Measurements from ENCODE around the gene PRR5L.

Gene PRR5L

DNA sequence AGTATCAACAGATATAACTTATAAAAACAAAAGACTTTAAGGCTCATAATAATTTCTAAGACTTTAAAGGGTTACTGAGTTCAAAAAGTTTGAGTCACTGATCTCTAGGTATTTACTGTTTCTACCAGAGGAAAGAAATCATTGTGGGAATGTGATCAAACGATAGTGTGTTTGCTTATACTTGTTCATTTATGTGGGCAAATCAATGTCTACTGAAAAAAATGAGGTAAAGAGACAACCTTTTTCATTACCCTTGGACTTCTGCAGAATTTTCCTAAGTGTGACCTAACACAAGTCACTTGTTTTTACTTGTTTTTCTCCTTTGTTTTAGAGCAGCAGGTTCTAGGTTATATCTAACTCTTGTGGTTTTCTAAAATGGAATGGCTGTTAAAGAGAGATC lies 65.4 kb downstream of the PRR5L start:
- no peak for DNase-seq

DNA sequence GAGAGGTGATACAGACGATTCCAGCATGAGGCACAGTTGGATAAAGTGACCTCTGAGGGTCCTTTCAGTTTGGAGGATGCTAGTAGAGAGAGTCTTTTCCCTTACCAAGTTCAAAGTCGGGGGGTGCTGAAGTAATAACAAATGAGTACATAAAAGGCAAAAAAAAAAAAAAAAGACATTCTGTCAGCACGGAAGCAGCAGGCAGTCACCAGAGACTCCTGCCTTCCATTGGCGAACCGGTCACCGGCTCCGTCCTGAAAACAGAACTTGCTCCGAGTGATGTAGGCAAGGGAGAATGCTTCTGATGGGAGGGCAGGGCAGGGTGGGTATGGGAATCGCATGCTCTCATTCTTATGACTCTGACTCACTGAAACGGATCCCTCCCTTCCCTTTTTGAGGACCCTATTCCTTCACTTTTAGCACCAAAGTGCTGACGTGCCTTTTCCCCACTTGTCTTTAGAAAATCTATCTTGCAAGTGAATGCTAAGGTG lies 65.9 kb downstream of the PRR5L start:
- DNase-seq = no peak

DNA sequence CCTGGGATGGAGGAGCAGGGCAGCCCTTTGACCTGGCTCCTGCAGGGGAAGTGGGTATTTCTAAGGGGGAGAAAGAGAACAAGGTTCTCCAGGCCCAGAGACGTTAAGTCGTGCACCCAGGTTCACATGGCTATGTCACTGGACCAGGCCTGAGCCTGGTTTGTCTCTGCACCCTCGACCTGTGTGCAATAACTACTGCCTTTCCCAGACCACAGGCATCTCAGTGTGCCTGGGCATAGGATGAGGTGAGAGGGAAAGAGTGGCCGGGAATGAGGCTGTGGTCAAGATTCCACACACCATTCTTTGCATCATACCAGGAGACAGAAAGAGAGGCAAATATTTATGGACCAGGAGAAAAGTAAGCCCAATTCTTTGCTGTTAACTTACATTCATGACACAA lies 66.8 kb downstream of the PRR5L start:
- no peak for DNase-seq

DNA sequence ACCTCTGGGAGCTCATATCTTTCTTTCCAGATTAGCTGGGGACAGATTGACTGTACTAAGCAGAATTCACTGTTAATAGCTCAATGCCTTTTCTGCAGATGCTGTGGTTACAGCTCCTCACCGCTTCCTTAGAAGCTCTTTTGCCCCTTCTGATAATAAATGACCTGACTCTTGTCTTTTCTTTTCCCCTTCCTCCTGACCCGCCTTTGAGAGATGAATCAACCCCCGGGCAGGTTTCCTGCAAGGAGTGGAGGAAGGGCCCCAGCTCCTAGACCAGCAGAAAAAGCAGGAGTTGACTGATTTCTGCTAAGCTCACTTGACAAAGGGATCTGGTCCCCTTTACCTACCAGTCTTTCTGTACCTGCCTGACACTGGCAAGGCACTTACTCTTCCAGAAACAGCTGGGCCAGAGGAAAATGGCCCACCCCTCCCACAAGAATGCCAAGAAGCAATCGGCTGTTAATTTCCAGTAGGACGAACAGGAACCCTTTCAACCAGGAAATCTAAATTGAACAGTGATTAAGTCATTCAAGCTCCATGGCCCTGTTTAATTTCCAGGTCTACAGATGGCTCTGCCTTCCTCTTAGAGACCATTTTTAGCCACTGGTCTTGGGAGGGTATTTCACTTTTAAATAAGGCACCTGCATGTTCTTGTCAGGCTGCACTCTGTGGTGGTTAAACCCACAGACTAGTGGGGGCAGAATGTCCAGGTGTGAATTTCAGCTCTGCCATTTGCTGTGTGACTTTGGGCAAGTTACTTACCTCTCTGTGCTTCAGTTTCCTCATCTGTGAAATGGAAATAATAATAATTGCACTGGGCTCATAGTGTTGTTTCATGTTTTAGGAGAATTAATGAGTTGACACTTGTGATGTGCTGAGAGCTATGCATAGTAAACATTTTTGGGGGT lies 67.5 kb downstream of the PRR5L start:
- no peak for DNase-seq

DNA sequence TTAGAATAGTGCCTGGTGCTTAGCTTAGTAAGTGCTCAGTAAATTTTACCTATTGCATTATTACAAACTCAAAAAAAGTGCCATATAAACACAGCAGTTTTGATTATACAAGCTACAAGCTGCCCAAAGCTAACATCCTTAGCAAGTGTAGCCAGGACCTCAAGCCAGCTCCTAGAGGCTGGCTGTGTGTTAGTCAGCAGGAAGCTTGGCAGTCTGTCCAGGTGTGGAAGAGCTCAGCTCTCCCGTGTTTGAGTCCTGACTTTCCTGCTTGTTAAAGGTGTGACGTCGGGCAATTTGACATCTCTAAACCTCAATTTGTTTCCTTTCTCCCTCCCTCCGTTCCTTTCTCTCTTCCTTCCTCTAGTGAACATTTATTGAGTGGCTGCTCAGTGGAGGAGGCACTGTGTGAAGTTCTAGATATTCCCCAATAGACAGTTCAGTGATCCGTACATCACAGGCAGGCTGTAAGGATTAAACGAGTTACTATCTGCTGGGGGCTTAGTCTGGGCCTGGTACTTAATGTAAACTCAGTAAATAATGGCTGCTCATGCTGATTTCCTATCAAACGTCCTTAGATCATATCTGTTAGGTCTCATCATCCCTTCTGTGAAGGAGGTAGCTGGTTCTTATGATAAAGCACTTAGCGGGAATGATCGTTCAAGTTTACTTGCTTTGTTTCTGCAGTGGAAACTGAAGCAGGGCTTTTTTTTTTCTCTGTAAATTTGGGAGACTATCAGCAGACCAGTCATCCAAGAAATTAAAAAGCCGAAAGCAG lies 68.7 kb downstream of the PRR5L start:
- DNase-seq = no peak

DNA sequence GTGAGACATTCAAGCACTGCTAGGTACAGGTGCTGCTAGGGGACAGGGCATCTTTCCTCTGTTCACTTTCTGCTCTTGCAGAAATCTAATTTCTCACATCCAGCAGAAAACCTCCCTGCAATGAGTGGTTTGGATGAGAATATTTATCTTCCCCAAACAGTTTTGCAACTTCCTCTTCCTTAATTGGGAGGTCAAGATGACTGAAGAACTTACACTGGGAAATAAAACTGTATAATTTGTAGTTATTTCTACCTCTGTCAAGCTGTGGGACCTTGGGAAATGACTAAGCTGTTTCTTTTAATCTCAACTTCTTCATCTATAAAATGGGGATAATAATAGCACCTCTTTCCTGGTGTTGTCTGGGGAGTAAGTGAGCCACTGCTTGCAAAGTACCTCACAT lies 69.8 kb downstream of the PRR5L start:
- DNase-seq = no peak

DNA sequence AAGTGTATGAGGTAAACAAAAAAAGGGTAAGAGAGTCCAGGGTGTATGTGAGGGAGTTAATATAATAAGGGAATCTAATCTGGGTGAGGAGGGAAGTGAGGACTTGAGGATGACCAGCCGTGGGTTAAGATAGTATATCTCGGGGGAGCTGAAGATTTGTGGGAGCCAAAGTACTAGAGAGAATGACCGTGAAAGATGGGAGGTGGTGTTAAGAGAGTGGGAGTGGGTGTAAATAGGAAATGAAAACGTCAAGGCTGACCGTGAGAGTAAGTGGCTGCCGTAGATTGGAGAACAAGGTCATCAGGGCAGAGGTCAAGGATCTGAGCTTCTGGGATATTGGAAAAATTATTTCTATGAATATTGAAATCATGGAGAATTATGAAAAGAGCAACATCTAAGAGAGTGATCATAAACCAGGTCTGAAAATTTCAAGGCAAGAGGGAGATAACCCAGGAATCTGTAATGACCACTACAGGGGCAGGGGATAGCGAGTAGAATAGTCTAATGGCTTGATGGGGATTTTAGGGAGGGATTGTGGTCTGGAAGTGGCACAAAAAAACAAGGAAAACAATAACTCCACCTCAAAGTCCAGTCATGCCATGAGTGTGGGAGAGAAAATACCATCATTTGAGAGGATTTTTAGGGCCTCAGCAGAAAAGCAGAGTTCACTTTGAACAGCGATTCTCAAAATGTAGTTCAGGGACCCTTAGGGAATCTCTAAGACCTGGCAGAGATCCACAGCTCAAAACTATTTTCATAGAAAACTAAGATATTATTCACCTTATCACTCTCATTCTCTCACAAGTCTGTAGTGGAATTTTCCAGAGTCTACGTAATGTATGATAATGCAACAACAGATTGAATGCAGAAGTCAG lies 72.0 kb downstream of the PRR5L start:
- no peak for DNase-seq

DNA sequence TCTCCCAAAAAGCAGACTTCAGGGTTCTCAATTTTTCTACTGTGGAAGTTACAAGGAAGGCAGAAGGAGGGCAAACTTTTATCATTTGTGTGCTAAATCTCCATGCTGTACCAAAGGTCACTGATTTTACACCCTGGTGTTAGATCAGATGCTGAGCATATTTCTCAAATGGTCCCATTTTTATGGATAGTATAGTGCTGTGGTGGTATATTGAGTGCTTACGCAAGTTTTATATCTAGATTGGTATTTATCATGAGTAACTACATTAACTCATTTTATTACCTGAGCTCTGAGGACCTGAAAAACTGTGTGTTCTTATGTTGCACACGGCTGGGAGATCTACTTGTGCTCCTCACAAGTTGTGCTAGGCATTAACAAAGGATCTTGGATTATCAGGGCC lies 75.1 kb downstream of the PRR5L start:
- DNase-seq = no peak

DNA sequence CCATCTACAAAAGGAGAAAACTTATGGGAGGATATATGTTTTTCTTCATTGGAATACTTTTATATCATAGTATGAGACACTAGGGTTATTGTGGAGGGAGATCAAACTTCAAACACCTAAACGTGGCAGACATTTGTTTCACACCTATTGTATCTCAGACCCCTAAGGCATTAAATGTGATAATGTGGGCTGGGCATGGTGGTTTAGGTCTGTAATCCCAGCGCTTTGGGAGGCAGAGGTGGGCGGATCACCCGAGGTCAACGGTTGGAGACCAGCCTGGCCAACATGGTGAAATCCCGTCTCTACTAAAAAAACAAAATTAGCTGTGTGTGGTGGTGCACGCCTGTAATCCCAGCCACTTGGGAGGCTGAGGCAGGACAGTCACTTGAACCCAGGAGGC lies 75.5 kb downstream of the PRR5L start:
- DNase-seq = no peak

DNA sequence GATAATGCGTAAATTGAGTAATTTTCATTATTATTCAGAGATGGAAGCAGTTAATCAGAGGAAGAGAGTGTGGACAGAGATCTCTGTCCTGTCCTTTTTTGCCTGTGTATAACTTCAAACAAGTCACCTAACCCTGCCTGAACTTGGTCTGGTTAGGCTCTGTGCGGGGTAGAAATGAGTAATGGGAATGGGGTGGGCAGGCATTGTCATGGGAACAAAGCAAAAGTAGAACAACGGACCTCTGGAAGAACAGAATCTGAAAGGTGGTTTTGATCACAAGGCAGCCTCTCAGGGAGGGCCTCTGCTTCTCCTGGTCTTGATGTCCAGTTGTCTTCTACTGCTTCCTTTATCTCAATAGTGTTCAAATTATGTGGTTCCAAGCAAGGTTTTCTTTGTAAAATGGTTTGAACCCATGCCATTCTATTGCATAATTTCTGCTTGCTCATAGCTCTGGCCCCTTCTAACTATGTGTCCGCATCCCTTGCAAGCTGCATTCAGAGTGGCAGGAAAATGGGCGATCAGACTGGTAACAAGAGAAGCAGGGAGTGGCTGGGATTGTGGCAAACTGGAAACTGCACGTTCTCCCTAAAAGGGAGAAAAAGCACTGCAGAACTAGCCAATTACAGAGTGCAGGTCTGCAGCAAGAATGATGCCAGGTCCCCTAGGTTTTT lies 76.1 kb downstream of the PRR5L start:
- DNase-seq = no peak

DNA sequence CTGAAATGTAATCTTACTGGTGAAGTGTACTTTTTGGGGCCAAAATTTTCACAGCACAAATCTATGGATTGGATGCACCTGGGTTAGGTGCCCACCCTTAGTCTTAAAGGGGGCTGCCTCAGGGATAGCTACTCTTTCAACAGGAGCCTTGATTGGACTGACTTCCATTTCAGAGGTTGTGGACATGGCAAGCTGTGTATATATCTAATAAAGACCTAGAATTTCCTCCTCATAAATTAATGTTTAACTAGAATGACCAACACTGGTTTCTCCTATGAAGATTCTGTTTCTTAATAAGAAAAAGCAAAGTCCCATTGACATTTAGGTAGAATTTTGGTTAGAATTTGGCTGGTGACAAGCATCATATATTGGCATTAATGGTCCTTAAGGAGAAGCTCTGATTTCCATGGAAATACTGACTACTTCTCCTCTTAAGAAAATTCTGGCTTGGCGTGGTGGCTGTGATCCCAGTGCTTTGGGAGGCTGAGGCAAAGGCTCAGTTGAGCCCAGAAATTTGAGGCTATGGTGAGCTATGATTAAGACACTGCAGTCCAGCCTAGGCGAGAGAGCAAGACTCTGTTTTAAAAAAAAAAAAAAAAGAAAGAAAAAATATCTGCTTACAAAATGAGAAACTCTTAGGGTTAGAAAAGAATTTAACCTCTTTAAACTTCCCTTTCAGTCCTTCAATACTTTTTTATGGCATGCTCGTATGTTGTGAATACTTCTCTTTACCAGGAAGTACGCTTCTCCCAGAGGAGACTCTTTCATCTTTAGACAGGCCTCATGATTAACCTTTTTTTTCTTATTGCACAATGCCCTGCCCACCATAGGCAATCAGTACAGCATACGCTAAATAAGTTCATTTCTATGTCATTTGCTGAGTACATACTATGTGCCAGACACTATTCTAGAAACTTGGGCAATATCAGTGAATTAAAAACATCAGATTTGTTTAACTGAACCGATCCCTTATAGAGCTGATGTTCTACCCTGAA lies 77.2 kb downstream of the PRR5L start:
- DNase-seq = no peak

DNA sequence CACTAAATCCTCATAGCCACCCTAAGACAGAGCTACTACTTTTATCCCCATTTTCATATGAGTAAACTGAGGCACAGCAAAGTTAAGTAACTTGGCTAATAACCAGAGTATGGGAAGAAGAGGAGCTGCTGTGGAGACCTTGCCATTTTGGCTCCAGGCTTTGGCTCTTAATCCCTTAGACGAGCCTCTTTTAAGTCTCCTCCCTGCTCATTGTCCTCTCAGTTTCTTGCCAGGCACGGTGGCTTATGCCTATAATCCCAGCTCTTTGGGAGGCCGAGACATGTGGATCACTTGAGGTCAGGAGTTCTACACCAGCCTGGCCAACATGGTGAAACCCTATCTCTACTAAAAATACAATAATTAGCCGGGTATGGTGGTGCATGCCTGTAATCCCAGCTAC lies 78.6 kb downstream of the PRR5L start:
- no peak for DNase-seq

DNA sequence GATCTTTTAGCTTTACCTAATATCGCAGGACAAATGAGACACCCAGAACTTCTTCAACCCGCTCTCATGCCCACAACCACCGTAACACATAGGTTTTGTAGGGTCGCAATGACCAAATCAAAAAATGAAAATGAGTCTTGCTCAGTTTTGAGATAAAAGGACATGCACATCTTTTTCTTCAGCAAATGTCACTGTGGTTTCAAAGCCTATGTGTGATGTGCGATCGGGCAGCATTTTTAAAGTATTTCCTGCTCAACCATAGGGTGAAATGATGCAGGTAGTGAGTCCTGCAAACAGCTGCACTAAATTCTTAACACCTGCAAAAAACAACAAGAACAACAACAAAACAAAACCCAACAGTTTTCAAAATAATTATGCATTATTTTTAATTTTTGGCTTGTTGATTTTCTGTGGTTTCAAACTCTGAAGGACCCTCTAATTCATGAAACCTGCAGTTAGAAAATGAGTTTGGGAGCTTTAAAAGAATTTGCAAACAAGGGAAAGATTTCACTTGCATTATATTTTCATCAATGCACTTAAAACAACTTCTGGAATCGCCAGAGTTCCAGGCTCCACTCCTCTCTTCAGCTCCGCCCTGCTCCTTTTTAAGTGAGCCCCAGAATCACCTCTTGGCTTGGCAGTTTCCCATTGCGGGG lies 79.4 kb downstream of the PRR5L start:
- no peak for DNase-seq

DNA sequence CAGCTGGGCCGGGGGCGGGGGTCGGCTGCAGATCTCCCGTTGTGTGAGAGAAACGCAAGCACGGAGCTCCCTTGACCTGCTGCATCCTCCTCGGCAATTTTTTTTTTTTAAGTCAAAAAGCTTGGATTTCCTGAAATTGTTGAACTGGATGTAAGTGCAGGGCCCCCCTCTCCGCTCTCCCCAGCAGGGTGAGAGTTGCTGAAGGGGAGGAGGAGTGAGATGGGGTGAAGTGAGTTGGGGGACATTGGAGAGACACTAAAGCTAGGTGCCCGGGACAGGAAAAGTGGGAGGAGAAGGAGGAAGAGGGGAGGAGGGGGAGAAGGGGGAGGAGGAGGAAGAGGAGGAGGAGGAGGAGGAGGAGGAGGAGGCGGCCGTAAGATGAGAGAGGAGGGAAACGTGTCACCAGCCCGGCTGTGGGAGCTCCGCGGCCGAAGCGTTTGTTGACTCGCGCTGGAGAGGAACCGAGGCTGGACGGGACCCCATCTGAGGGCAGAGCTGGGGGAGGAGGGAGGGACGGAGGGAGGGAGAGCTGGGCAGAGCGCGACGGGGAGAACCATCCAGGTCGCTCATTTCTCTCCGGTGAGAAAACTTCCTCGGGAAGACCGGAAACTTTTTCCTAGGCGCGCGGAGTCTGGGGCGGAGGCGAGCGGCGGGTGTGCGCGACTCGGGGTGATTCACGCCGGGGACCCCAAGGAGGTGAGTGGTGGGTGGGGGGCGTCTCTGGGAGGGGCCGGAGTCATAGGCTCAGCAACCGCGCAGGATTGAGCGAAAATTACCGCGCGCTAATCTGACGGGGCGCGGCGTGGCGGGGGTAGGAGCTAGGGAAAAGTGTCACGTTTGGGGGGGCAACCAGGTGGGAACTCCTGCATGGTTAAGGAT lies 80.2 kb downstream of the PRR5L start:
- no peak for DNase-seq

DNA sequence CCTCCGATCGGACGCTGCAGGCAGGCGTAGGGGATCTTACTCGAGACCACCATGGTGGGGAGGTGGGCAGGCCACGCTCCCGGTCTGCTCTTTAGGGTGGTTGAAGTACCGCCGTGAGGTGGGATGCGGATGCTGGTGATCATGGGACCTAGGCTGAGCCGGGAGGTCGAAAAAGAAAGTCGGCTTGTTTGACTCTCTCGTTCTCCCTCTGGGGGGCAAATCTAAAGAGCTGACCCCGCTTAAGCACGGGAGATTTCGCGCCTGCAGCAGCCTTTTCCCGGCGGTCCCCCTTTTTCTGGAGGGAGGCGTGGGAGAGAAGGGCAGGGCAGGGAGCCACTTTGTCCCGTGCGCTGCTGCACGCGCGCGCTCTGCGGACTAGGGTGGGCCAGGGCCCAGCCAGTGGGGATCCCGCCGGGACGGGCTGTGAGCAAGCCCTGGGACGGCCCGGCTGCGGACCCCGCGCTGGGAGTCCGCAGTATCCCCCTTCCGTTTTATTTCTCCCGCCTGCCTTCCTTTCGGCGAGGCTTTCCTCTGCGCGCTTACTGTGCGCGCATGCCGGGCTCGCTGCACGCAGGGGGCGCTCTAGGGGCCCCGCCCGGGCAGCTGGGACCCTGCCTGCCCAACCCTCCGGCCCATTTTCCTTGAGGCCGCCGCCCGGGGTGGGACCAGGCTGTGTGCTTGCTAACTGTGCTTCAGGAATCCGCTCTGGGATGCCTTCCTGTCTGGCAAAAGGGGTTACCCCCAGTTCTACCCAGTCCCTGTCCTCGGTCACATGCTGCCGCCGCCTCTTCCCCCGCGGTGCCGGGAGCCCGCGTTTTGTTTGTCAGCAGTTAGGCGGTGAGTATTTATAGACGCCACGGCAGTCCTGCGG lies 81.0 kb downstream of the PRR5L start:
- DNase-seq = peak; percentile 37

DNA sequence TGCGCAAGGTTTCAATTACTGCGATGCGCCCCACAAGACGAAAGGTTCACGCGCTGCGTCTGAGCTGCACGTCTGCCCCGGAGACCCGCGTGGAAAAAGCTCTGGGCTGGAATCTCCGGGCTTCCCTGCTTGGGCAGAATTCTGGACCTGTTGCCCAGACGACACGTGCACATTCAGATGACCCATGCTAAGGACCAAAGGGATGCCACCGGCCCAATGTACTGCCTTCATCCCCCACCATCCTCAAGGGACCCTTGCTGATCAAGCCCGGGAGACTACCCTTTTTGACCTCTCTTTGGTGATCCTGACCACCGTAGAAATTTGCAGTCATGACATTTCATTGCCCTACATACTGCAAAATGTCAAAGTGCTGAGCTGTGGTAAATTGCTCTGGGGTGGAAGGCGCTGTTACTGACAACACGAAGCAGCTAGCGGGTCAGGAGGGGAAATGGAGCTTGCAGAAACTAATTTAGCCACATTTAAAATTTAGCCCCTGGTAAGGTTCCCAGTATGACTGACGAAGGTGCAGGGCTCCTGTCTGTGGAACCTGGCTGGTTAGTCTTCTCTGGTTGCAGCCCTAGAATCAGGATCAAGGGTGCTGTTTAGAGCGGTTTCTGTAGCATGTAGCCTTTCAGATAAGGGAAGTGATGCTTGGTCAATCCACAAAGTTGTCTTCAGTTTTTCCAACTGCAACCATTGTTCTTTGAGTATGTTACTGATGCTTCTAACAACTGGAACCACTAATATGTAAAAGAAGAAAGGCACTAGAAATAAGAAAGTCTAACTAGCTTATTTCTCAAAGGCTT lies 81.9 kb downstream of the PRR5L start:
- no peak for DNase-seq

DNA sequence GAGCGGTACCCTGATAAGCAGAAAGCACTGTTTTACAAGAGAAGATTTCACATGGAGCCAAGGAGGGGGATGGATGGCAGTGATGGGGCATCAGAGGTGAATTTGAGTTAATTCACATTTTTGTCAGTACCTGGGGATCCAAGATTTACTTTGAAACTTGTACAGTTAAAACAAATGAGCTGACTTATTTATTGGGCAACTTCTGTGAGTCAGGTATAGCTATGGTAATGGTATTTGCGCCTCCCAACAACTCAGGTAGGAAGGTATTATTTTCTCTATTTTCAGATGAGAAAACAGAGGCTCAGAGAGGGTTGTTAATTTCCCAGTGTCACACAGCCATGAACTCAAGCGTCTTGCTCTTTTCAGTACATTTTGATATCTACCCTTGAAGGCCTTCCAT lies 83.6 kb downstream of the PRR5L start:
- no peak for DNase-seq

Measured in activated gamma-delta T cell treated with Interleukin-2 at 50 U/mL for 16 hours (primary cell).